Osteoblast (primary cell): ENCODE results near the gene LRMDA. TPM values are rescaled to one million over a fixed set of nuclear protein-coding genes. Genes with fewer than 3 reads are reported as not detected.

ENCODE experiments used
- DNase-seq: peaks from one replicate; pipeline ENCODE4 v3.0.0; 2011; ENCODE audit warnings: low spot score, mixed read lengths; ENCODE audit not compliant: insufficient read length; ENCODE audit errors: missing footprints
- H2AFZ ChIP-seq: 2 replicates; pipeline ENCODE4 v1.6.0; 2011; ENCODE audit warnings: mild to moderate bottlenecking, low read length
- H3K27ac ChIP-seq: 2 replicates; pipeline ENCODE4 v1.5.1; 2011; ENCODE audit warnings: mild to moderate bottlenecking, low read depth, low read length, moderate library complexity
- H3K27me3 ChIP-seq: 2 replicates; pipeline ENCODE4 v1.6.0; 2012; ENCODE audit warnings: mild to moderate bottlenecking, control low read depth, inconsistent platforms, low read length, moderate library complexity; ENCODE audit not compliant: insufficient read depth
- H3K36me3 ChIP-seq: 2 replicates; pipeline ENCODE4 v1.5.1; 2011; ENCODE audit warnings: mild to moderate bottlenecking, low read length, control low read depth, moderate library complexity; ENCODE audit not compliant: insufficient read depth
- H3K4me1 ChIP-seq: 2 replicates; pipeline ENCODE4 v1.5.1; 2011; ENCODE audit warnings: mild to moderate bottlenecking, low read length, control low read depth, moderate library complexity; ENCODE audit not compliant: insufficient read depth
- H3K4me2 ChIP-seq: 2 replicates; pipeline ENCODE4 v1.6.0; 2011; ENCODE audit warnings: mild to moderate bottlenecking, low read length; ENCODE audit not compliant: insufficient read depth
- H3K4me3 ChIP-seq: fragments of 200-600 bp; sonication (generic); 3 replicates; pipeline ENCODE4 v1.5.1; 2012; ENCODE audit warnings: mild to moderate bottlenecking, low read length, inconsistent platforms; ENCODE audit not compliant: insufficient read depth
- H3K79me2 ChIP-seq: 2 replicates; pipeline ENCODE4 v1.6.0; 2012; ENCODE audit warnings: mild to moderate bottlenecking, low read length, control low read depth, inconsistent platforms; ENCODE audit not compliant: insufficient read depth
- H3K9me3 ChIP-seq: 2 replicates; pipeline ENCODE4 v1.5.1; 2011; ENCODE audit warnings: low read depth, low read length, control low read depth
- H4K20me1 ChIP-seq: 2 replicates; pipeline ENCODE4 v1.6.0; 2012; ENCODE audit warnings: mild to moderate bottlenecking, low read length, control low read depth; ENCODE audit not compliant: insufficient read depth
- CTCF ChIP-seq: IDR thresholded peaks from 2 replicates; pipeline ENCODE4 v1.5.1; 2011; ENCODE audit warnings: mild to moderate bottlenecking, low read depth, low read length, moderate library complexity; ENCODE audit errors: extremely low read depth
- total RNA-seq: library from RNA; depleted of rRNA; stranded (reverse); fragments of >200 nt; gene quantifications from 2 replicates; pipeline ENCODE4 v1.2.3, GENCODE V29; 2012

Gene LRMDA
- total RNA-seq, 1 donor: 18.5 TPM

GRCh38 chr10:76124280-76124679 lies 692.9 kb downstream of the LRMDA start:
- Histone ChIP-seq H3K27ac (no peak overlapping the region), H3K36me3 (no peaks in the 10 kb centered on the region), H3K4me3 (no peak overlapping the region), H3K27me3 (no peaks in the 10 kb centered on the region), H3K4me2 (no peak overlapping the region), H3K9me3 (no peaks in the 10 kb centered on the region), H2AFZ (no peak overlapping the region), H3K4me1 (peaks cover 22% of the 10 kb centered on the region), H4K20me1 (no peaks in the 10 kb centered on the region), H3K79me2 (no peaks in the 10 kb centered on the region)
- TF ChIP-seq CTCF: no peak
- no peak for DNase-seq

GRCh38 chr10:76125900-76126299 lies 694.5 kb downstream of the LRMDA start:
- no peak for TF ChIP-seq CTCF
- Histone ChIP-seq H4K20me1 (no peaks in the 10 kb centered on the region), H3K4me3 (no peak overlapping the region), H3K79me2 (no peaks in the 10 kb centered on the region), H2AFZ (no peak overlapping the region), H3K36me3 (no peaks in the 10 kb centered on the region), H3K27me3 (no peaks in the 10 kb centered on the region), H3K4me1 (peaks cover 13% of the 10 kb centered on the region), H3K4me2 (no peak overlapping the region), H3K9me3 (no peaks in the 10 kb centered on the region), H3K27ac (no peak overlapping the region)
- no peak for DNase-seq

- Histone ChIP-seq H3K27ac (no peak overlapping the region), H3K9me3 (no peaks in the 10 kb centered on the region), H3K36me3 (no peaks in the 10 kb centered on the region), H3K4me3 (no peak overlapping the region), H3K27me3 (no peaks in the 10 kb centered on the region), H3K79me2 (no peaks in the 10 kb centered on the region), H2AFZ (no peak overlapping the region), H3K4me2 (no peak overlapping the region), H3K4me1 (peaks cover 13% of the 10 kb centered on the region), H4K20me1 (no peaks in the 10 kb centered on the region)
- no peak for TF ChIP-seq CTCF
- DNase-seq: no peak
Observed at GRCh38 chr10:76126607-76127527, 695.4 kb downstream of the LRMDA start.

GRCh38 chr10:76127984-76128589 lies 696.7 kb downstream of the LRMDA start:
- no peaks in the 10 kb centered on the region for H4K20me1 ChIP-seq
- no peak for DNase-seq
- no peak overlapping the region for H2AFZ ChIP-seq
- H3K79me2 ChIP-seq: no peaks in the 10 kb centered on the region
- no peaks in the 10 kb centered on the region for H3K27me3 ChIP-seq
- no peaks in the 10 kb centered on the region for H3K36me3 ChIP-seq
- no peaks in the 10 kb centered on the region for H3K9me3 ChIP-seq
- no peak overlapping the region for H3K4me3 ChIP-seq
- TF ChIP-seq CTCF: no peak
- peaks cover 13% of the 10 kb centered on the region for H3K4me1 ChIP-seq
- H3K4me2 ChIP-seq: no peak overlapping the region
- no peak overlapping the region for H3K27ac ChIP-seq
